Fibroblast of lung (primary cell): Measurements from ENCODE around the gene THUMPD2. TPM values are rescaled to one million over a fixed set of nuclear protein-coding genes. Genes with fewer than 3 reads are reported as not detected.

ENCODE experiments used
- DNase-seq, 2 donors: peaks; one replicate each; pipeline versions ENCODE4 v3.0.0 to v3.0.0-alpha.2; 2010; ENCODE audit warnings: low read depth in 2 of 2
- H2AFZ ChIP-seq: 2 replicates; pipeline ENCODE4 v1.5.1; 2012; ENCODE audit warnings: low read length, control low read depth, inconsistent platforms
- H3K27ac ChIP-seq: 2 replicates; pipeline ENCODE4 v1.5.1; 2011; ENCODE audit warnings: low read length, control low read depth; ENCODE audit not compliant: insufficient read depth
- H3K27me3 ChIP-seq: 2 replicates; pipeline ENCODE4 v1.5.1; 2011; ENCODE audit warnings: mild to moderate bottlenecking, low read length; ENCODE audit not compliant: control insufficient read depth, insufficient read depth
- H3K36me3 ChIP-seq: 2 replicates; pipeline ENCODE4 v1.5.1; 2011; ENCODE audit warnings: low read length; ENCODE audit not compliant: control insufficient read depth, insufficient read depth
- H3K4me1 ChIP-seq: 2 replicates; pipeline ENCODE4 v1.5.1; 2011; ENCODE audit warnings: low read length; ENCODE audit not compliant: control insufficient read depth, insufficient read depth; ENCODE audit errors: extremely low read depth
- H3K4me2 ChIP-seq: 2 replicates; pipeline ENCODE4 v1.5.1; 2011; ENCODE audit warnings: low read length, control low read depth; ENCODE audit not compliant: insufficient read depth; ENCODE audit errors: extremely low read depth
- H3K4me3 ChIP-seq, 4 experiments: fragments of 200-600 bp in 1 of 4; sonication (generic) in 1 of 4; replicated peaks in 1 of 4; 2 replicates each; pipeline ENCODE4 v1.5.1; 2011 to 2016; ENCODE audit warnings: low read length in 4 of 4, low read depth in 3 of 4, mild to moderate bottlenecking in 3 of 4, control low read depth in 2 of 4, inconsistent platforms in 1 of 4, mixed read lengths in 1 of 4; ENCODE audit not compliant: insufficient read depth in 1 of 4; ENCODE audit errors: control extremely low read depth in 1 of 4
- H3K79me2 ChIP-seq: 2 replicates; pipeline ENCODE4 v1.5.1; 2012; ENCODE audit warnings: mild to moderate bottlenecking, low read length, inconsistent platforms; ENCODE audit not compliant: control insufficient read depth, insufficient read depth
- H3K9ac ChIP-seq: 2 replicates; pipeline ENCODE4 v1.5.1; 2011; ENCODE audit warnings: mild to moderate bottlenecking, low read length, control low read depth; ENCODE audit not compliant: insufficient read depth
- H3K9me3 ChIP-seq: 2 replicates; pipeline ENCODE4 v1.5.1; 2012; ENCODE audit warnings: low read depth, low read length; ENCODE audit not compliant: control insufficient read depth, insufficient read depth
- H4K20me1 ChIP-seq: 2 replicates; pipeline ENCODE4 v1.5.1; 2011; ENCODE audit warnings: low read length; ENCODE audit not compliant: control insufficient read depth, insufficient read depth; ENCODE audit errors: extremely low read depth
- CTCF ChIP-seq, 2 donors: IDR thresholded peaks in 1 of 2; conservative IDR thresholded peaks in 1 of 2; 1 replicate in 1 of 2; 2 replicates in 1 of 2; pipeline ENCODE4 v1.5.1; 2011 to 2012; ENCODE audit warnings: low read length in 2 of 2, control low read depth in 1 of 2, inconsistent platforms in 1 of 2, low read depth in 1 of 2, mild to moderate bottlenecking in 1 of 2
- EZH2 ChIP-seq: IDR thresholded peaks from 2 replicates; pipeline ENCODE4 v1.5.1; 2012; ENCODE audit warnings: low read length, control low read depth, mild to moderate bottlenecking; ENCODE audit errors: missing control alignments
- polyA plus RNA-seq, 2 donors: library from polyadenylated mRNA; depleted of rRNA in 1 of 2; stranded (reverse) in 1 of 2; unstranded in 1 of 2; fragments of >200 nt; gene quantifications; 2 replicates each; pipeline ENCODE4 v1.2.1, GENCODE V29; 2011 to 2012; ENCODE audit warnings: missing spikeins in 1 of 2
- total RNA-seq: library from RNA; depleted of rRNA; stranded (reverse); fragments of >200 nt; gene quantifications from 2 replicates; pipeline ENCODE4 v1.2.1, GENCODE V29; 2014

The THUMPD2 gene
- total and polyA plus RNA-seq, 2 donors (not counting 1 experiment from before 2014, with no cell fraction given): 8.1 to 10.2 TPM

- no peak overlapping the region for H3K4me2 ChIP-seq
- no peak overlapping the region for H3K4me3 ChIP-seq
- H4K20me1 ChIP-seq: no peaks in the 10 kb centered on the region
- TF ChIP-seq CTCF (conservative IDR thresholded peaks at IDR 0.05 in 1 of 2, IDR thresholded peaks at IDR 0.05 in 1 of 2; ENCODE audit: low read depth in 1 of 2, low read length in 2 of 2) (no peak), EZH2 (no peak)
- no peaks in the 10 kb centered on the region for H3K4me1 ChIP-seq
- no peaks in the 10 kb centered on the region for H3K36me3 ChIP-seq
- H3K9me3 ChIP-seq: no peaks in the 10 kb centered on the region
- H3K27me3 ChIP-seq: no peaks in the 10 kb centered on the region
- H3K79me2 ChIP-seq: no peaks in the 10 kb centered on the region
- no peak overlapping the region for H2AFZ ChIP-seq
- no peak overlapping the region for H3K27ac ChIP-seq
- DNase-seq: no peak
- H3K9ac ChIP-seq: no peak overlapping the region
Measured at GRCh38 chr2:39708003-39708402, 71.1 kb downstream of the THUMPD2 start.

- Histone ChIP-seq H3K9ac (no peak overlapping the region), H3K36me3 (no peaks in the 10 kb centered on the region), H3K4me3 (no peak overlapping the region), H3K79me2 (no peaks in the 10 kb centered on the region), H3K27ac (no peak overlapping the region), H2AFZ (no peak overlapping the region), H3K4me1 (no peaks in the 10 kb centered on the region), H3K27me3 (no peaks in the 10 kb centered on the region), H3K9me3 (no peaks in the 10 kb centered on the region), H4K20me1 (no peaks in the 10 kb centered on the region), H3K4me2 (no peak overlapping the region)
- TF ChIP-seq EZH2 (no peak), CTCF (conservative IDR thresholded peaks at IDR 0.05 in 1 of 2, IDR thresholded peaks at IDR 0.05 in 1 of 2; ENCODE audit: low read depth in 1 of 2, low read length in 2 of 2) (no peak)
- no peak for DNase-seq
Measured at GRCh38 chr2:39706945-39707344, 72.1 kb downstream of the THUMPD2 start.

DNA sequence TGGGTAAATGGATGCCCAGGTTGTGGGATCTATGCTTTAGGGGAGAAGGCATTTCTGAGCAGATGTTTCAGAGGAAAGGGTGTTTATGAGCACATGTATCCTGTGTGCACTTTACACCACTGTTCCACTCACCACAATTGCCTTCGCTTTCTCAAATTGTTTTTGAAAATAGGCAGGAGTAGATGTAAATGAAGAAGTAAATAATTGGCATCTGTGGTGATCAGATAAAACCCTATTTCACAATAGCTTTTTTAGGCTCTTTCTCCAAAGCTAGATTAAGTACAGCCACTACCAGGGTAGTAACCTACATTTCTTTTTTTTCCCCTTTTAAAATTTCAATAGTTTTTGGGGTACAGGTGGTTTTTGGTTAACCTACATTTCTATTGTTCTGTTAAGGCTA, 72.7 kb downstream of the THUMPD2 start:
- Histone ChIP-seq H3K27ac (no peak overlapping the region), H3K36me3 (no peaks in the 10 kb centered on the region), H3K4me1 (no peaks in the 10 kb centered on the region), H3K4me2 (no peak overlapping the region), H2AFZ (no peak overlapping the region), H4K20me1 (no peaks in the 10 kb centered on the region), H3K79me2 (no peaks in the 10 kb centered on the region), H3K27me3 (no peaks in the 10 kb centered on the region), H3K9ac (no peak overlapping the region), H3K4me3 (no peak overlapping the region), H3K9me3 (no peaks in the 10 kb centered on the region)
- TF ChIP-seq CTCF (conservative IDR thresholded peaks at IDR 0.05 in 1 of 2, IDR thresholded peaks at IDR 0.05 in 1 of 2; ENCODE audit: low read depth in 1 of 2, low read length in 2 of 2): no peak
- no peak for TF ChIP-seq EZH2
- no peak for DNase-seq
